ENCODE measurements around the gene PNLIPRP1.
A peak's percentile ranks its signal among the peaks of the same experiment; 100 is the strongest.

The PNLIPRP1 gene

GRCh38 chr10:116602648-116603400 is 12.1 kb downstream of the PNLIPRP1 start:
- DNase-seq: no peak

- DNase-seq: no peak
Observed at GRCh38 chr10:116606061-116606483, 15.3 kb downstream of the PNLIPRP1 start.

- DNase-seq: no peak
Observed at GRCh38 chr10:116607336-116607735, 16.6 kb downstream of the PNLIPRP1 start.

- DNase-seq: no peak
Observed at GRCh38 chr10:116608686-116609594, 18.2 kb downstream of the PNLIPRP1 start.

GRCh38 chr10:116610443-116611152 is 19.8 kb downstream of the PNLIPRP1 start:
- no peak for DNase-seq

GRCh38 chr10:116611153-116611545 is 20.4 kb downstream of the PNLIPRP1 start:
- no peak for DNase-seq

GRCh38 chr10:116612107-116612769 is 21.5 kb downstream of the PNLIPRP1 start:
- DNase-seq: no peak

- DNase-seq: no peak
Observed at GRCh38 chr10:116613471-116613870, 22.7 kb downstream of the PNLIPRP1 start.

GRCh38 chr10:116614796-116615195 is 24.0 kb downstream of the PNLIPRP1 start:
- no peak for DNase-seq

- no peak for DNase-seq
Observed at GRCh38 chr10:116615199-116615776, 24.5 kb downstream of the PNLIPRP1 start.

GRCh38 chr10:116620423-116621400 is 30.0 kb downstream of the PNLIPRP1 start, which contains the start of gene PNLIPRP2:
Gene PNLIPRP2, plus strand, starts transcription at chr10:116620953.
- no peak for DNase-seq

- DNase-seq: no peak
Observed at GRCh38 chr10:116621476-116621875, 30.7 kb downstream of the PNLIPRP1 start.

GRCh38 chr10:116621934-116622655 is 31.3 kb downstream of the PNLIPRP1 start:
- no peak for DNase-seq

- DNase-seq: no peak
Observed at GRCh38 chr10:116625845-116626244, 35.1 kb downstream of the PNLIPRP1 start.

GRCh38 chr10:116626815-116627214 is 36.1 kb downstream of the PNLIPRP1 start:
- DNase-seq: no peak

GRCh38 chr10:116627386-116627933 is 36.7 kb downstream of the PNLIPRP1 start:
- DNase-seq: peak; percentile 2

GRCh38 chr10:116629340-116629739 is 38.6 kb downstream of the PNLIPRP1 start:
- DNase-seq: no peak

- DNase-seq: no peak
Observed at GRCh38 chr10:116630020-116630419, 39.3 kb downstream of the PNLIPRP1 start.

- DNase-seq: no peak
Observed at GRCh38 chr10:116631871-116632295, 41.1 kb downstream of the PNLIPRP1 start.

Data from DMS 273 treated with DMSO at 0.1 percent for 48 hours (cell line).